Ectodermal cell (in vitro differentiated cells): ENCODE data around the gene GTF2F2.

Experiments
- H3K27ac ChIP-seq: 2 replicates; pipeline ENCODE4 v1.7.0; 2013; ENCODE audit warnings: mild to moderate bottlenecking, low read depth, low read length; ENCODE audit not compliant: insufficient read depth, poor library complexity, severe bottlenecking
- H3K27me3 ChIP-seq: 2 replicates; pipeline ENCODE4 v1.7.0; 2013; ENCODE audit warnings: mild to moderate bottlenecking, low read length; ENCODE audit not compliant: insufficient read depth, control insufficient read depth, poor library complexity, severe bottlenecking
- H3K36me3 ChIP-seq: one replicate; pipeline ENCODE4 v1.7.0; 2013; ENCODE audit warnings: low read length; ENCODE audit not compliant: control insufficient read depth, insufficient read depth
- H3K4me1 ChIP-seq: one replicate; pipeline ENCODE4 v1.7.0; 2013; ENCODE audit warnings: low read length; ENCODE audit not compliant: control insufficient read depth, insufficient read depth
- H3K4me3 ChIP-seq: 2 replicates; pipeline ENCODE4 v1.7.0; 2013; ENCODE audit warnings: low read depth, low read length, control low read depth; ENCODE audit not compliant: insufficient read depth
- H3K9me3 ChIP-seq: 2 replicates; pipeline ENCODE4 v1.7.0; 2013; ENCODE audit warnings: mild to moderate bottlenecking, low read length, moderate library complexity; ENCODE audit not compliant: control insufficient read depth
- WGBS, 2 experiments: methylation state at CpG; one replicate each; pipeline ENCODE4 v1.1.7; 2013; ENCODE audit warnings: missing lambda C conversion rate in 2 of 2; 5-methylcytosine and 5-hydroxymethylcytosine counted together

GTF2F2 gene

GRCh38 chr13:45195421-45195820 is 75.1 kb downstream of the GTF2F2 start:
- Histone ChIP-seq H3K9me3 (no peaks in the 10 kb centered on the region), H3K27me3 (no peaks in the 10 kb centered on the region), H3K4me1 (no peaks in the 10 kb centered on the region), H3K36me3 (no peaks in the 10 kb centered on the region), H3K27ac (no peak overlapping the region), H3K4me3 (no peak overlapping the region)
- WGBS, 2 experiments = 100% methylated on average over 1 of the region's 1 CpG

GRCh38 chr13:45196096-45196495 is 75.8 kb downstream of the GTF2F2 start:
- Histone ChIP-seq H3K4me1 (no peaks in the 10 kb centered on the region), H3K27ac (no peak overlapping the region), H3K9me3 (no peaks in the 10 kb centered on the region), H3K27me3 (no peaks in the 10 kb centered on the region), H3K4me3 (no peak overlapping the region), H3K36me3 (no peaks in the 10 kb centered on the region)
- 100% methylated on average over 1 of the region's 3 CpGs for whole genome bisulfite sequencing, 2 experiments

- no peak overlapping the region for H3K4me3 ChIP-seq
- no peaks in the 10 kb centered on the region for H3K27me3 ChIP-seq
- H3K36me3 ChIP-seq = no peaks in the 10 kb centered on the region
- no peak overlapping the region for H3K27ac ChIP-seq
- 93 to 96% methylated on average over 1 of the region's 1 CpG for WGBS, 2 experiments
- no peaks in the 10 kb centered on the region for H3K9me3 ChIP-seq
- no peaks in the 10 kb centered on the region for H3K4me1 ChIP-seq
These were observed 76.3 kb downstream of the GTF2F2 start for GRCh38 chr13:45196622-45197021.

GRCh38 chr13:45198041-45198440 is 77.7 kb downstream of the GTF2F2 start:
- Histone ChIP-seq H3K4me1 (no peaks in the 10 kb centered on the region), H3K27ac (no peak overlapping the region), H3K9me3 (no peaks in the 10 kb centered on the region), H3K4me3 (no peak overlapping the region), H3K27me3 (no peaks in the 10 kb centered on the region), H3K36me3 (no peaks in the 10 kb centered on the region)
- 95 to 100% methylated on average over 2 of the region's 2 CpGs for WGBS, 2 experiments

- no peaks in the 10 kb centered on the region for H3K9me3 ChIP-seq
- H3K27me3 ChIP-seq = no peaks in the 10 kb centered on the region
- no peak overlapping the region for H3K4me3 ChIP-seq
- H3K27ac ChIP-seq = no peak overlapping the region
- WGBS, 2 experiments = 96 to 99% methylated on average over 3 of the region's 3 CpGs
- H3K36me3 ChIP-seq = no peaks in the 10 kb centered on the region
- H3K4me1 ChIP-seq = no peaks in the 10 kb centered on the region
These were observed 78.6 kb downstream of the GTF2F2 start for GRCh38 chr13:45198924-45199323.

GRCh38 chr13:45199711-45200110 is 79.4 kb downstream of the GTF2F2 start:
- 94 to 98% methylated on average over 4 of the region's 4 CpGs for WGBS, 2 experiments
- H3K36me3 ChIP-seq = no peaks in the 10 kb centered on the region
- no peak overlapping the region for H3K4me3 ChIP-seq
- H3K27me3 ChIP-seq = no peaks in the 10 kb centered on the region
- H3K4me1 ChIP-seq = no peaks in the 10 kb centered on the region
- H3K27ac ChIP-seq = no peak overlapping the region
- H3K9me3 ChIP-seq = no peaks in the 10 kb centered on the region

- no peaks in the 10 kb centered on the region for H3K4me1 ChIP-seq
- 95 to 98% methylated on average over 2 of the region's 2 CpGs for WGBS, 2 experiments
- H3K27me3 ChIP-seq = no peaks in the 10 kb centered on the region
- H3K9me3 ChIP-seq = no peaks in the 10 kb centered on the region
- H3K36me3 ChIP-seq = no peaks in the 10 kb centered on the region
- H3K4me3 ChIP-seq = no peak within 1 kb of the TSS
- no peak within 1 kb of the TSS for H3K27ac ChIP-seq
These were observed 80.5 kb downstream of the GTF2F2 start, which contains the start of gene KCTD4 for GRCh38 chr13:45200701-45201232. Gene KCTD4 (minus strand): TSS chr13:45201045. CDS start chr13:45194567, 6,478 bp downstream.

GRCh38 chr13:45205124-45205523 is 84.8 kb downstream of the GTF2F2 start:
- peaks cover 6% of the 10 kb centered on the region for H3K36me3 ChIP-seq
- 92 to 95% methylated on average over 5 of the region's 5 CpGs for WGBS, 2 experiments
- H3K9me3 ChIP-seq = no peaks in the 10 kb centered on the region
- no peak overlapping the region for H3K4me3 ChIP-seq
- no peaks in the 10 kb centered on the region for H3K4me1 ChIP-seq
- no peak overlapping the region for H3K27ac ChIP-seq
- no peaks in the 10 kb centered on the region for H3K27me3 ChIP-seq

GRCh38 chr13:45206340-45206739 is 86.0 kb downstream of the GTF2F2 start:
- Histone ChIP-seq H3K27me3 (no peaks in the 10 kb centered on the region), H3K4me1 (no peaks in the 10 kb centered on the region), H3K36me3 (peaks cover 6% of the 10 kb centered on the region), H3K9me3 (no peaks in the 10 kb centered on the region), H3K4me3 (no peak overlapping the region), H3K27ac (no peak overlapping the region)

GRCh38 chr13:45207319-45207718 is 87.0 kb downstream of the GTF2F2 start:
- Histone ChIP-seq H3K36me3 (peaks cover 6% of the 10 kb centered on the region), H3K9me3 (no peaks in the 10 kb centered on the region), H3K27ac (no peak overlapping the region), H3K4me3 (no peak overlapping the region), H3K27me3 (no peaks in the 10 kb centered on the region), H3K4me1 (no peaks in the 10 kb centered on the region)
- WGBS, 2 experiments = 93 to 96% methylated on average over 4 of the region's 4 CpGs

GRCh38 chr13:45208132-45208531 is 87.8 kb downstream of the GTF2F2 start:
- H3K27me3 ChIP-seq = no peaks in the 10 kb centered on the region
- H3K36me3 ChIP-seq = peaks cover 6% of the 10 kb centered on the region
- no peak overlapping the region for H3K4me3 ChIP-seq
- no peaks in the 10 kb centered on the region for H3K9me3 ChIP-seq
- no CpG with 5 or more reads among the region's 2 CpGs for WGBS, 2 experiments
- H3K4me1 ChIP-seq = no peaks in the 10 kb centered on the region
- no peak overlapping the region for H3K27ac ChIP-seq
